Gastroesophageal sphincter (tissue), 4 donors: ENCODE measurements around the gene NUBP1. TPM values are rescaled to one million over a fixed set of nuclear protein-coding genes. Genes with fewer than 3 reads are reported as not detected.

Experiments used
- ATAC-seq: fragments of 150-250 bp; one replicate; pipeline ENCODE4 v1.9.1; 2016; ENCODE audit warnings: mild to moderate bottlenecking, moderate library complexity
- H3K27ac ChIP-seq, 4 donors: fragments of 200-600 bp; sonication (generic) in 3 of 4; 1 replicate in 3 of 4; 2 replicates in 1 of 4; pipeline ENCODE4 v1.5.1; 2016 to 2019
- H3K27me3 ChIP-seq: fragments of 200-600 bp; sonication (generic); one replicate; pipeline ENCODE4 v1.5.1; 2019
- H3K36me3 ChIP-seq, 2 donors: fragments of 200-600 bp; sonication (generic); one replicate each; pipeline ENCODE4 v1.5.1; 2019; ENCODE audit warnings: control low read depth in 1 of 2
- H3K4me1 ChIP-seq, 3 donors: fragments of 200-600 bp; sonication (generic); 1 replicate in 2 of 3; 2 replicates in 1 of 3; pipeline ENCODE4 v1.5.1; 2016 to 2019; ENCODE audit warnings: control low read depth in 2 of 3
- H3K4me3 ChIP-seq, 2 donors: fragments of 200-600 bp; sonication (generic); one replicate each; pipeline ENCODE4 v1.5.1; 2019; ENCODE audit warnings: mild to moderate bottlenecking in 1 of 2, moderate library complexity in 1 of 2
- H3K9me3 ChIP-seq, 3 donors: fragments of 200-600 bp; sonication (generic); one replicate each; pipeline ENCODE4 v1.5.1; 2017 to 2019; ENCODE audit warnings: control low read depth in 2 of 3
- EP300 ChIP-seq: sonication (generic); formaldehyde crosslinking; IDR thresholded peaks from one replicate; pipeline ENCODE4 v1.6.1; 2017; ENCODE audit warnings: antibody characterized with exemption, mild to moderate bottlenecking
- POLR2A ChIP-seq, 2 donors: fragments of 450-650 bp; IDR thresholded peaks; one replicate each; pipeline ENCODE4 v1.6.1; 2017; ENCODE audit warnings: antibody characterized with exemption in 2 of 2, mild to moderate bottlenecking in 2 of 2, moderate library complexity in 1 of 2
- POLR2AphosphoS5 ChIP-seq: sonication (generic); formaldehyde crosslinking; IDR thresholded peaks from one replicate; pipeline ENCODE4 v1.6.1; 2017; ENCODE audit warnings: antibody characterized with exemption
- WGBS, 2 donors: methylation state at CpG; one replicate each; pipeline ENCODE4 v1.1.5; 2018; ENCODE audit warnings: low coverage in 1 of 2; 5-methylcytosine and 5-hydroxymethylcytosine counted together
- total RNA-seq, 4 donors: library from RNA; depleted of rRNA; stranded (reverse); fragments of >200 nt; gene quantifications; one replicate each; pipeline ENCODE4 v1.1.0, GENCODE V29; 2016
- TF ChIP-seq, protein P1 (sequence below), 4 experiments: fragments of 200-600 bp in 2 of 4; fragments of 450-650 bp in 2 of 4; sonication (generic) in 1 of 4; IDR thresholded peaks; one replicate each; pipeline ENCODE4 v1.5.1; 2017 to 2019; ENCODE audit warnings: antibody characterized with exemption in 4 of 4, mild to moderate bottlenecking in 2 of 4, moderate library complexity in 2 of 4

The NUBP1 gene
- total RNA-seq, 4 donors from 2014 or later: 18.5 to 49.0 (median 34.8) TPM

DNA sequence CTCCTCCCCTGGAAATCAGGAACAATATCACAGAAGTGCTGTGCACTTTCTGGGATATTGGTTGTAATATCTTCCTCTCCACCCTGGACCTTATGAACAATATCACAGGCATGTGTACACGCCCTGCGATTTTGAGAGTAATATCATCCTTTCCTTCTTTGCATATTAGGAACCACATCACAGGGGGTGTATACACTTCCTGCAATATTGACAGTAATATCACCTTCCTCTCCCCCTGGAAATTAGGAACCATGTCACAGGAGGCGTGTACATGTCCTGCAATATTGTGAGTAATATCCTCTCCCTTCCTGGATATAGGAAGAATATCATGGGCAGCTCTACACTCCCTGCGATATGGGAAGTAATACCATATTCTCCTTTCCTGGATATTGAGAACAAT lies 34.7 kb upstream of the NUBP1 start:
- 70% methylated on average over 3 to 4 of the region's 4 CpGs for WGBS, 2 donors
- no peak overlapping the region for H3K4me3 ChIP-seq
- no peaks in the 10 kb centered on the region for H3K4me1 ChIP-seq
- no peak for TF ChIP-seq POLR2A (IDR thresholded peaks at IDR 0.05)
- TF ChIP-seq POLR2AphosphoS5: no peak
- TF ChIP-seq EP300: no peak
- TF ChIP-seq, protein P1, sequence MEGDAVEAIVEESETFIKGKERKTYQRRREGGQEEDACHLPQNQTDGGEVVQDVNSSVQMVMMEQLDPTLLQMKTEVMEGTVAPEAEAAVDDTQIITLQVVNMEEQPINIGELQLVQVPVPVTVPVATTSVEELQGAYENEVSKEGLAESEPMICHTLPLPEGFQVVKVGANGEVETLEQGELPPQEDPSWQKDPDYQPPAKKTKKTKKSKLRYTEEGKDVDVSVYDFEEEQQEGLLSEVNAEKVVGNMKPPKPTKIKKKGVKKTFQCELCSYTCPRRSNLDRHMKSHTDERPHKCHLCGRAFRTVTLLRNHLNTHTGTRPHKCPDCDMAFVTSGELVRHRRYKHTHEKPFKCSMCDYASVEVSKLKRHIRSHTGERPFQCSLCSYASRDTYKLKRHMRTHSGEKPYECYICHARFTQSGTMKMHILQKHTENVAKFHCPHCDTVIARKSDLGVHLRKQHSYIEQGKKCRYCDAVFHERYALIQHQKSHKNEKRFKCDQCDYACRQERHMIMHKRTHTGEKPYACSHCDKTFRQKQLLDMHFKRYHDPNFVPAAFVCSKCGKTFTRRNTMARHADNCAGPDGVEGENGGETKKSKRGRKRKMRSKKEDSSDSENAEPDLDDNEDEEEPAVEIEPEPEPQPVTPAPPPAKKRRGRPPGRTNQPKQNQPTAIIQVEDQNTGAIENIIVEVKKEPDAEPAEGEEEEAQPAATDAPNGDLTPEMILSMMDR (IDR thresholded peaks at IDR 0.05): no peak
- no peaks in the 10 kb centered on the region for H3K36me3 ChIP-seq
- no peak overlapping the region for H3K27ac ChIP-seq
- peaks cover 34% of the 10 kb centered on the region for H3K27me3 ChIP-seq
- H3K9me3 ChIP-seq: no peaks in the 10 kb centered on the region
- ATAC-seq: no peak

DNA sequence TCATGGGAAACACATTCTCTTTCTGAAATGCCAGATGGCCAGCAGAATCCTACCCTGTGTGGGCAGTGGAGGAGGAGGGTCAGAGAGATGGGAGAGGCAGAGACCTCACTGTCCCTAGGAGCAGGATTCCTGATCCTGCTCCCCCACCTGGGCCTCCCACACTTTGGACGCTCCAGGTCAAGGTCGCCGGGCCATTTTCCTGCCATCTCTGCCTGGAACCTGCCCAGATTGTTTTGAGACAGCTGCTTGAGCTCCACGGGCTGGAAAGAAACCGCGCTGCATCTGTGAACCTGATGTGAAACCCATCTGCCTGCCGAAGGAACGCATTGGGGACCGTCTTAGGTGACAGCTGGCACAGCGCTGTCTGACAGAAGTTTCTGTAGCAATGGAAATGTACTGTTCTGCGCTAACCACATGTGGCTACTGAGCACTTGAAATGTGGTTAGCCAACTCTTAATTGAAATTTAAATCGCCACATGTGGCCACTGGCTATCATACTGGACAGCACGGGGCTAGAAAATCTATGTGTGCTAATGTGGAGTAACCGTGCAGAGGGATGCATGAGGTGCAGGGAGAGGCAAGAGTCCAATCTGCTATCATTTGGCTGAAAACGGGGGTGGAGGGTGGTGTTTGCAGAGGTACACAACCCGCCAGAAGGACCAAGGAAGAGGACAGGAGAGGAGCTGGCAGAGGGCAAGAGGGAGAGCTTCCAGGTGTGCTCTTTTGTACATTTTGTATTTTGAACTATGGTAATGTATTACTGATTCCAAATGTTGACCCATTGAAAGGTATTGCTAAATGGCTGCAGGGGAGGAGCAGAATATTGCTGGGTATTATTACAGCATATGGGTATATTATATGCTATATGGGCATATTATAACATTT lies 15.4 kb upstream of the NUBP1 start:
- Histone ChIP-seq H3K4me3 (no peak overlapping the region), H3K27ac (no peak overlapping the region), H3K27me3 (peaks cover 10% of the 10 kb centered on the region), H3K4me1 (no peaks in the 10 kb centered on the region), H3K9me3 (no peaks in the 10 kb centered on the region), H3K36me3 (no peaks in the 10 kb centered on the region)
- WGBS, 2 donors: 64 to 100% methylated on average over 1 to 6 of the region's 16 CpGs
- TF ChIP-seq POLR2A (IDR thresholded peaks at IDR 0.05): no peak
- TF ChIP-seq, protein P1 (IDR thresholded peaks at IDR 0.05): no peak
- no peak for TF ChIP-seq EP300
- ATAC-seq: no peak

DNA sequence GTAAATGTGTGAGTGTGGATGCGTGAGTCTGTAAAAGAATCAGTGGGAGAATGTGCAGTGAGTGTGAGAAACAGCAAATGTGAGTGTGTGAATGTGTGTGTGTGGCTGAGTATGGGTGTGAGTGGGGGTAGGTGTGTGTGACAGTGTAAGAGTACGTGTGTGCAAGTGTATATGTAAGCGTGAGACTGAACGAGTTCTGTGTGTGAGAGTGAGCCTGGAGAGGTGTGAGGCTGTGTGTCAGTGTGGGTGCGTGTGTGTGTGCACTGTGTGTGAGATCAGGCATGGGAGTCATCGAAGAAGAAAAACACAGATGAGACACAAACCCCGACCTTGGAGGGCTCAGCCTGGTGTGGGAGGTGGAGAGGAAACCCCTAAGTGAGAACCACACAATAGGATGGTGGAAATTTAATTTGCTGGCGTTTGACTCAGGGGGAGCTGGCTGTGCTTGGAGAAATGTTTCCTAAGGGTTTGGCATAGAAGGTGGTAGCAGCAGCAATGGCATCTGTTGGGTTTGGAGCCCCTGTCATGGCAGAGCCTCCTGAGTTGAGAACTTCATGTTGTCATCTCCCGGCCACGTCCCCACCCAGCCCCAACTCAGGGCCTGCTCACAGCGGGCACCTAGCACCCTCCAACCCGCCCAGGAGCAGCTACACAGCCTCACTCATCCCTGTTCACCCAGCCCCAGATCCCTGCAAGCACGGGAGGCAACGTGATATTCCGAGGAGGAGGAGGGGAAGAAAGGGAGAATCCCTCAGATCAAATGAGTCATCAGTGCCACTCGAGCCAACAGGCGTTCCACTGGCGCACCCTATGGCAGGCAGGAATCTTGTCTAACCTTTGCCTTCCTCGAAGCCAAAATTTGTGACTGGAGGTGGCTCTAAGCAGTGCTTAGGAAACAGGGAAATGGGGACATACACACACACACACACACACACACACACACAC lies 14.3 kb upstream of the NUBP1 start:
- Histone ChIP-seq H3K9me3 (no peaks in the 10 kb centered on the region), H3K27me3 (peaks cover 10% of the 10 kb centered on the region), H3K4me1 (no peaks in the 10 kb centered on the region), H3K27ac (no peak overlapping the region), H3K4me3 (no peak overlapping the region), H3K36me3 (no peaks in the 10 kb centered on the region)
- no peak for TF ChIP-seq POLR2AphosphoS5
- no peak for TF ChIP-seq POLR2A (IDR thresholded peaks at IDR 0.05)
- TF ChIP-seq EP300: no peak
- TF ChIP-seq, protein P1 (IDR thresholded peaks at IDR 0.05): no peak
- WGBS, 2 donors: 73 to 78% methylated on average over 8 to 9 of the region's 19 CpGs
- no peak for ATAC-seq

DNA sequence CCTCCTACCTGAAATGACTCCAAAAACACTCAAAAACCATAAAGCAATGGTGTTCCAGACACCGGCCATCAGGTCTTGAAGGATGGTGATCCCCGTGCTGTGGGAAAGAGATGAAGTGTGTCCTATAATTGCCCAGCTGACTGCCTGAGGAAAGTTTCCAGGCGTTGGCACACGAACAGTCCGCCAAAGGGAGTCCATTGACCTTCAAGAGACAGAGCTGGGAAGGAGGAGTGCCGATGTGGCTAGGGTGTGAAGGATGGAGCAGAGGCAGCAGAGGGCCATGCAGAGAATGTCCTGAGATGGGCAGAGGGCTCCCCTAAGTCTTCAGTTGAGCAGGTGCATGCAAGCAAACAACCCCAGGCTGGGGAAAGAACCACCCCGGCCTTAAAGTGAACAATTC lies 11.9 kb upstream of the NUBP1 start:
- no peak for TF ChIP-seq POLR2A (IDR thresholded peaks at IDR 0.05)
- TF ChIP-seq, protein P1 (IDR thresholded peaks at IDR 0.05): no peak
- no peak for TF ChIP-seq POLR2AphosphoS5
- TF ChIP-seq EP300: no peak
- no peaks in the 10 kb centered on the region for H3K36me3 ChIP-seq
- WGBS, 2 donors: 83 to 85% methylated on average over 2 to 7 of the region's 7 CpGs
- no peak overlapping the region for H3K4me3 ChIP-seq
- peaks cover 7% of the 10 kb centered on the region for H3K27me3 ChIP-seq
- H3K9me3 ChIP-seq: no peaks in the 10 kb centered on the region
- H3K4me1 ChIP-seq: peaks cover 0 to 3% (median 0%) of the 10 kb centered on the region in 3 donors
- no peak for ATAC-seq
- H3K27ac ChIP-seq: no peak overlapping the region
